Measurements from ENCODE around the gene PMM2.
"Not testable (repeated sequence)": the region's sequence is repeated elsewhere in the genome, so short reads cannot be mapped to it uniquely, and the experiment has no call there.

The PMM2 gene

GRCh38 chr16:8785408-8785807 is 12.2 kb upstream of the PMM2 start:
- no peak for FAIRE-seq

GRCh38 chr16:8786316-8786715 is 11.3 kb upstream of the PMM2 start:
- FAIRE-seq: not testable (repeated sequence)

GRCh38 chr16:8788578-8789172 is 9.0 kb upstream of the PMM2 start:
- FAIRE-seq: no peak

- no peak for FAIRE-seq
These were observed 2.5 kb upstream of the PMM2 start for GRCh38 chr16:8795091-8795490.

- FAIRE-seq: no peak
These were observed 1.8 kb upstream of the PMM2 start for GRCh38 chr16:8795818-8796217.

GRCh38 chr16:8796469-8797363 is 923 bp upstream of the PMM2 start:
- no peak for FAIRE-seq

GRCh38 chr16:8798174-8798527 is 512 bp downstream of the PMM2 start:
- FAIRE-seq: no peak

GRCh38 chr16:8798535-8799157 is 1.0 kb downstream of the PMM2 start:
- no peak for FAIRE-seq

- FAIRE-seq: no peak
These were observed 4.1 kb downstream of the PMM2 start for GRCh38 chr16:8801701-8802100.

GRCh38 chr16:8803733-8804132 is 6.1 kb downstream of the PMM2 start:
- FAIRE-seq: not testable (repeated sequence)

GRCh38 chr16:8804313-8804712 is 6.7 kb downstream of the PMM2 start:
- FAIRE-seq: no peak

GRCh38 chr16:8806272-8806983 is 8.8 kb downstream of the PMM2 start:
- FAIRE-seq: no peak

GRCh38 chr16:8807189-8807588 is 9.6 kb downstream of the PMM2 start:
- FAIRE-seq: no peak

- FAIRE-seq: no peak
These were observed 10.4 kb downstream of the PMM2 start for GRCh38 chr16:8808009-8808408.

- FAIRE-seq: no peak
These were observed 11.1 kb downstream of the PMM2 start for GRCh38 chr16:8808613-8809353.

- FAIRE-seq: no peak
These were observed 14.7 kb downstream of the PMM2 start for GRCh38 chr16:8812162-8812843.

- FAIRE-seq: no peak
These were observed 16.6 kb downstream of the PMM2 start for GRCh38 chr16:8814095-8814806.

- no peak for FAIRE-seq
These were observed 19.5 kb downstream of the PMM2 start for GRCh38 chr16:8816967-8817655.

- no peak for FAIRE-seq
These were observed 21.0 kb downstream of the PMM2 start for GRCh38 chr16:8818504-8819270.
